NCI-H748 (cell line): Measurements from ENCODE around the gene SLC17A3.

Experiments used
- DNase-seq: peaks from one replicate; lab custom pipeline; 2025; ENCODE audit not compliant: unreplicated experiment; lab: John Stamatoyannopoulos, UW

Gene SLC17A3, protein sequence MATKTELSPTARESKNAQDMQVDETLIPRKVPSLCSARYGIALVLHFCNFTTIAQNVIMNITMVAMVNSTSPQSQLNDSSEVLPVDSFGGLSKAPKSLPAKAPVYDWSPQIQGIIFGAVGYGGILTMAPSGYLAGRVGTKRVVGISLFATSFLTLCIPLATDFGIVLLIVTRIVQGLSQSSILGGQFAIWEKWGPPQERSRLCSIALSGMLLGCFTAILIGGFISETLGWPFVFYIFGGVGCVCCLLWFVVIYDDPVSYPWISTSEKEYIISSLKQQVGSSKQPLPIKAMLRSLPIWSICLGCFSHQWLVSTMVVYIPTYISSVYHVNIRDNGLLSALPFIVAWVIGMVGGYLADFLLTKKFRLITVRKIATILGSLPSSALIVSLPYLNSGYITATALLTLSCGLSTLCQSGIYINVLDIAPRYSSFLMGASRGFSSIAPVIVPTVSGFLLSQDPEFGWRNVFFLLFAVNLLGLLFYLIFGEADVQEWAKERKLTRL

GRCh38 chr6:25874118-25874517, at the start of gene SLC17A3:
Gene SLC17A3 (minus strand): TSS chr6:25874243. CDS start chr6:25868387, 5,856 bp downstream.
- no peak for DNase-seq

DNA sequence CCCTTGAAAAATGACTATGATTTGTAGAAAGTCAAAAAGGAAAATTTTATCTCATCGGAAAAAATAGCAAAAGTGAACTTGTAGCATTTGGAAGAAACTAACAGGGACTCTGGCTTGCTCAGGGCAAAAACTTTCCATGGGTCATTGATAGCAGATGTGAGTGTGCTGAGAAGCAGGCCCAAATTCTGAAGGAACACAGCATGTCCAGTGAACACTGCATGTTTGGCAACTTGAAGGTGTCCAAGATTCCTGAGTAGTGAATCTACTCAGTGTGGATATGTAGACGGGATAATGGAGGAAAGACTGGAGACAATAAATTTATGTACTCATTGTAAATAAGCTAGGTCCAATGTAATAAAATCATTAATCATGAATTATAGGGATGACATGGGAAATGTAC, 48.3 kb upstream of the SLC17A3 start:
- no peak for DNase-seq

GRCh38 chr6:25921525-25922203, 47.6 kb upstream of the SLC17A3 start:
- DNase-seq = no peak

DNA sequence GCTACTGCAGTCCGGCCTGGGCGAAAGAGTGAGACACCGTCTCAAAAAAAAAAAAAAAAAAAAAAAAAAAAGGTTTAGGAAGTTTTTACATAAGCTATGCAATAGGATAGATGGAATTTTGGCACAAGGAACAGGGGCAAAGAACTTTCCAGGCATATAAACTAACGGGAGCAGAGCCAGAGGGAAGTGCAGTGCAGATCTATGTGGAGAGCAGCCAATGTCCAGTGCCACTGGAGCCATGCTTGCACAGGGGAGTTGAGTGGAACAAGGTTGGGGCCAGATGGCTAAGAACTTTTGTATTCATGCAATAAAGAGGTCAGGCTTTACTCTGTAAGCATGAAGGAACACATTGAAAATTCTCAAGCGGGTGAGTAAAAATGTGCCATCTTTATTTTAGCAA, 45.6 kb upstream of the SLC17A3 start:
- DNase-seq = no peak

- no peak for DNase-seq
These were observed 44.1 kb upstream of the SLC17A3 start for GRCh38 chr6:25918083-25918683.

- no peak for DNase-seq
These were observed 42.9 kb upstream of the SLC17A3 start for GRCh38 chr6:25916789-25917490.

GRCh38 chr6:25916330-25916729, 42.3 kb upstream of the SLC17A3 start:
- DNase-seq = no peak

DNA sequence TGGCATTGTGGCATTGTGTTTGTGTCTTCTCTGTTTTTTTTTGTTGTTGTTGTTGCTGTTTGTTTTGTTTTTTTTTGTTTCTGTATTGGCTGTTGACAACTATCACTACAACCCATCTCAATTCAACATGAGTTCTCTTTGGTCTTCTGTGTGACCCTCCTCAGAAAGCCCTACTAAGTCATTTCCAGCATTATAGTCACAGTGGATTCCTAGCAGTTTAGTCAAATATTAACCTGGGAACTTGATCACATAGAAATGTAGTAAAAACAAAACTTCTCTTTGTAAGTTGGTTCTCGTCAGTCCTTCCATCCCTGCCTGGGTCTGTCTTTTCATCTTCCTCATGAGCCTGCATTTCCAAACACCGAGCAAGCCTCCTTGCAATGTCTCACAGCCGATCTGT, 39.7 kb upstream of the SLC17A3 start:
- no peak for DNase-seq

DNA sequence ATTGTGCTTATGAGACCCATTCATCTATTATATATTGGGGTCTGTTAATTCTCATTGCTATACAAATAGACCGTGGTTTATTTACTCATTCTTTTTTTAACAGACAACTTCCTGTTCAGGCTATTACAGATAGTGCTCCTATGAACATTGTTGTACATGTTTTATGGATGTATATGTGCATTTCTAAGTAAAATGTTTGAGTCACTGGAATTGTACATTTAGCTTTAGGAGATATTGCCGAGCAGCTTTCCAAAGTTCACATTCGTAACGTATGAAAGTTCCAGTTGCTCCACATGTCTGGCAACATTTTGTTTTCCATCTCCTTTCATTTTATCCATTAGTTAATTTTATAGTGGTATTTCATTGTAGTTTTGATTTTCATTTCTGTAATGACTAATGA, 37.3 kb upstream of the SLC17A3 start:
- DNase-seq = no peak

DNA sequence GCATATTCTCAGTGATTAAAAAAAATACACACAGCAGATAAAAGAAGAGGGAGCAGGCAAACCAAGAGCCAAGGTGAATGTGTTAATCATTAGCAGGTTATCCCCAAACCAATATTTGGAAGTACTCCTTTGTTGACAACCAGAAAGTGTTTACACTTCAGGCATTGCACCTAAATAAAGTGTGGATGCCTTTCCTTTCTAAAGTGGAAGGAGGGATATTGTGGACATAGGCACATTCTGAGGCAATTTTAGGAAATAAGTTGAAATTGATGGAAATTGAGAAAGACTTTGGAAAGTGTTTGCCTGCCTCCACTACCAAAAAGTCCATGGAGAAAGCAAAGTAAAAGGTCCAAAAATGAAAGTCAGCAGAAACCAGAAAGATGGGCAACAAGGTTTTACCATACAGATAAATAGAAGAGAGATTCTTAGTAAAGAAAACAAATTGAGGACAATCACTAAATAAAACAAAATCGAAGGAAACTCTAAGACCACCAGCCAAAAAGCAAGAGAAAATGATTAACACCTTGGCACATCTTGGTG, 33.5 kb upstream of the SLC17A3 start:
- no peak for DNase-seq

DNA sequence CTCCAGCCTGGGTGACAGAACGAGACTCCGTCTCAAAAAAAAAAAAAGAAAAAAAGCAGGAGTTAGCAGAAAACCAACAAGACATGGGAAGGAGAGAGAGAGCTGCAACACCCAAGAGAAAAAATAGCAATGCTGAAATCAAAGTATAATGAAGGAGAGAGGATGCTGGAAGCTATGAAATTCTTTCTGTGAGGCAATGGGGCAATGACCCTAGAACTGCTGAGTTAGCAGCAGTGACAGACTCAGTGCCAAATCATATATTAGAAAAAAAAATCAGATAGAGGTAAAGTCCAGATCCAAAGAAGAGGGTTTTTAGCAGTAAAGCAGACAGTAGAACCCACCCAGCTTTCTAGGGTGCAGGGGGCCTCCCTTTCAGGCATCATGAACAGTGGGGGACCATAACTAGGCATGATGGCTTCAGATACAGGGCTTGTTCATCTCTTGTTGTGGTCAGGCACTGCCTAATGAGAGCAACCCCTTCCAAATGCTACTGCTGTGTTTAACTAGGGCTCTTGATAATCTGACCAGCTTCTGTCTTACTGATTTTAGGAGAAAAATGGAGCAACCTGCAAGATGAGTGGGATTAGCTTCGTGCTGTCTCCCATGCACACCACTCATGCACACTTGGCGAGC, 29.5 kb upstream of the SLC17A3 start:
- no peak for DNase-seq

DNA sequence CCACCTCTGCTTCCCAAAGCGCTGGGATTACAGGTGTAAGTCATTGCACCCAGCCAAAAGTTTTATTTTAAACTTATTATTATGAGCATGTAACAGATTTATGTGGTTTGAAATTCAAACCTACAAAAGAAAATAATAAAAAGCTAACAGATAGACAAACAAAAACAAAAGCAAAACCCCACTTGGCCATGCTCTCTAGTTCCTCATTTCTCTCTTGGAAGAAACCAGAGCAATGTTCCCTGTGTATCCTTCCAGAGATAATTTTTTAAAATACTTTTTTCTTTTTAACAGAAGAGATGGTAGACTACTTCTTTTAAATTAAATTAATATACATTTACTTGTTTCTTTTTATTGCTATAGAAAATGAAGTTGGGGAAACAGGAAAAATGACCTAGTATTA, 28.0 kb upstream of the SLC17A3 start:
- DNase-seq = no peak

GRCh38 chr6:25900843-25901242, 26.8 kb upstream of the SLC17A3 start:
- no peak for DNase-seq

- no peak for DNase-seq
These were observed 25.8 kb upstream of the SLC17A3 start for GRCh38 chr6:25899580-25900408.

- DNase-seq = no peak
These were observed 25.1 kb upstream of the SLC17A3 start for GRCh38 chr6:25899123-25899522.

DNA sequence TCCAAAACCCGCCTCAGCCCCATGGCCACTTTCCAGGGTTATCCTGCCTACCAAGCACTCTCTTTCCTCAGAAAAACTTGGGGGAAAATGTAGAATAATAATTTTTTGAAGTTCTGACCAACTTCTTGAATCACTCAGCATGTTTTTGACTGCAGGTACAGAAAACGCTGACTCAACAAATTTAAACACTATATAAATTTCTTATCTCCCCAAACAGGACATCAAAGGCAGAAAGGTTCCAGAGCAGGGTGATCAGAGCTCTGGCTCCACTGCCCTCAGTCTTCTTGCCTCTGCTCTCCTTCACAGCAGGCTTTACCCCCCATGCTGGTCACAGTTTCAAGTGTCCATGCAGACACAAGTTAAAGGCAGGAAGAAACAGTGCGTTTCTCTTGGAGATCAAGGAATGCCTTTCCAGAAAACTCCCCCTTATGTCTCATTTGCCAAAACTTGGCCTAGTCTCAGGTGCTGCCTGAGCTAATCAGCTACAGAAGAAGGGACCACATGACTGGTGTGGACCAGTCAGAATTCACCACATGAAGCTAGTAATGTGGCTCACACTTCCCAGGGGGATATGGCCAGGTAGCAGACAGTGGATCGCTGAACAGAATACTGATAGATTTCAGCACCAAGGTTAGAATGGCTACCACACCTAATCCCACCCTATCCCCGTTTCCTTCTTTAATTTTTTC, 24.4 kb upstream of the SLC17A3 start:
- DNase-seq = no peak

GRCh38 chr6:25896252-25896651, 22.2 kb upstream of the SLC17A3 start:
- no peak for DNase-seq

- DNase-seq = no peak
These were observed 21.7 kb upstream of the SLC17A3 start for GRCh38 chr6:25895771-25896170.

DNA sequence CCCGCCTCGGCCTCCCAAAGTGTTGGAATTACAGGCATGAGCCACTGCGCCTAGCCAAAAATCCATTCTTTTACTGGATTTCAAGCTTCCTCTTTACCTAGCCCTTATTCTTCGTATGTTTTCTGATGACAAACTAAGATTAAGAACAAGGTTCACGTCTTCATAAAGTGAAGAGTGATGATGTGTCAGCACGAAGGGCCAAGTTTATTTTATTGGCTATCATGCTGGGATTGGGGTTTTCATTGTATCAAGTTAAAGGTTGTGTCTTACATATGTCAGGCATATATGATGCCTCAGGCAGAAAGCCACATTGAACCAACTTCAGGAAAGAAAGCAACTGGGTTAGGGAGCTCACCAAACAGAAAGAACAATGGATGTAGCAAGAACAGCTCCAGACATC, 19.7 kb upstream of the SLC17A3 start:
- no peak for DNase-seq
